NCI-H2196 treated with DMSO at 0.1 percent for 48 hours (cell line): ENCODE data around the gene PIAS4.

Experiments
- DNase-seq: peaks from one replicate; lab custom pipeline; 2025; ENCODE audit not compliant: unreplicated experiment; lab: John Stamatoyannopoulos, UW

PIAS4 gene

DNA sequence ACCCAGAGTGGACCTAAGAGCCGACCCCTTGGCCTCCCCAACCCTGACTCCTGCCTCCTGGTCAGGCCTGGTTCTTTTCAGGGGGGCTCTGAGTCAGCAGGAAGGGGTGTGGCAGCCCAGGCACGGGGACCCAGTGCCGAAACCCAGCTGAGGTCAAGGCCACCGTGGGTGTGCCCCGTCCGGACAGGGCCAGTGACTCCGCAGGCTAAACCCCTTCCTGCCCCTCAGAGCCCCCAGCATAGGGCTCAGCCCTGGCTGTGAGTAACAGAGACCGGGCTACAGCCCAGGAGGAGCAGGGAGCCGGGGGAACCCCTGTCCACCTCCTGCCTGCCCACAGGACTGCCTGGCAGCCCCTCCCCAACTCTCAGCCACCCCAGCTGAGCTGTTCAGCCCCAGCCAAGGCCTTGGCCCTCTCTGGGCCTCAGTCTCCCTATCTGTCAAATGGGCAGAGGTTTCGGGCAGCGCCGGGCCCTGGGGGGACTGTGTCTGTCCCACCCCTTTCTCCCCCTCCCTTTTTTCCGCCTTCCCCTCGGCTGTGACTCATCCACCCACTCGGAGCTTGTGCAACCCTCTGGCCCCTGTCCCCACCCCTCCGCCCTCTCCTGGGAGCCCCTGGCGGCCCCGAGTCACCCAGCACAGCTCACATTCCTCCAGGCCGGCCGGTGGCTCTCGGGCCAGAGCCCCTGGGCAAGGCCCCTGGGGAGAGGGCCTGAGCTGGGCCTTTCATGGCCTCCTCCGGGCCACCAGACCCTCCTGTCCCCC lies 50.6 kb downstream of the PIAS4 start:
- DNase-seq = no peak

DNA sequence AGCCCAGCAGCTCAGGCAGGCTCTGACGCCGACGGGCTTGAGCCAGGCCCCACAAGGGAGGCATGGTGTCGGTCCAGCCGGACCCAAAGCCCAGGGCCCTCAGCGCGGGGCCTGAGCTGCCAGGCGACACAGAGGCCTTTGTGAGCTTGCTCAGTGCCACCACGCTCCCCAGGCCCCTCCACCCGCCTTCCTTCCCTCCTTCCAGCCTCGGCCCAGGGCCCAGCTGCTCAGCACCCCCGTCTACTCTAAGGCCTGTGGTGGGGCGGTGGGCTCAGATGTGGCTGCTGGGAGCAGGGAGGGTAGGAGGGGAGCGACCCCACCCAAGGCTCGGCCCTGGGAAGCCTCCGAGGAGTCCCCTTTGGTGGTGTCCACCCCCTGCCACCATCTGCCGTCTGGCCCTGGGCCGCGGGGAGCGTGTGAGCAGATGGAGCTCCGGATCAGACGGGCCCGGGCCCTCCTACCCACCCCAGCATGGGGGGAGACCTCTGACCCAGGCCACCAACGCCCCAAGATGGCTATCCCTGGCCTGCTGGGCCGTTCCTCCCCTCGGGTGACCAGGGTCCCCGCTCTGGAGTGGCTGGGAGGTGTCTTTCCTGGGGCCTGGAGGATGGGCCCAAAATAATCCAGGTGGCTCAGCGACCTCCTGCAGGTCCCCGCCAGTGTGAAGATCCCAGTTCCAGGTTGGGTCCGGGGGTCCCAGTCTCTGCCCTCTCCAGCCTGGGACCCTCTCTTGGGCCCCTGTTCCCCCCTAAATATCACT lies 51.3 kb downstream of the PIAS4 start:
- no peak for DNase-seq

DNA sequence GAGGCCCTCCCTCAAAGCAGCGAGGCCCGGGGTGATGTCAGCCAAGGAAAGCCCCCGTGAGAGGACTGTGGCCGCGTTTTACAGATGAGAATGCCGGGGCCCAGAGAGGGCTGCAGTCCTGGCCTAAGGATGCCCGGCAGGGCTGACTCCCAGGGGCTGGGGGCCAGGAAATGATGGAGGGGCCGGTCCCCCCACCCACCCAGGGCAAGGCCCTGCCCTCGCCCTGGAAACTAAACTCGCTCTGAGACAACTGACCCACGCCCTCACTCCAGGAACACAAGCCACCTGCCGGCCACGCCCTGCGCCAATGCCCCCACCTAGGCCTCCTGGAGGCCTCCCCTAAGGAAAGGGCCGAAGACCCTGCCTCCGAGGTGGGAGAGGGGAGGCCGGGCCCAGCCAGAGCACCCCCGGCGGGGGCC lies 51.9 kb downstream of the PIAS4 start:
- no peak for DNase-seq

DNA sequence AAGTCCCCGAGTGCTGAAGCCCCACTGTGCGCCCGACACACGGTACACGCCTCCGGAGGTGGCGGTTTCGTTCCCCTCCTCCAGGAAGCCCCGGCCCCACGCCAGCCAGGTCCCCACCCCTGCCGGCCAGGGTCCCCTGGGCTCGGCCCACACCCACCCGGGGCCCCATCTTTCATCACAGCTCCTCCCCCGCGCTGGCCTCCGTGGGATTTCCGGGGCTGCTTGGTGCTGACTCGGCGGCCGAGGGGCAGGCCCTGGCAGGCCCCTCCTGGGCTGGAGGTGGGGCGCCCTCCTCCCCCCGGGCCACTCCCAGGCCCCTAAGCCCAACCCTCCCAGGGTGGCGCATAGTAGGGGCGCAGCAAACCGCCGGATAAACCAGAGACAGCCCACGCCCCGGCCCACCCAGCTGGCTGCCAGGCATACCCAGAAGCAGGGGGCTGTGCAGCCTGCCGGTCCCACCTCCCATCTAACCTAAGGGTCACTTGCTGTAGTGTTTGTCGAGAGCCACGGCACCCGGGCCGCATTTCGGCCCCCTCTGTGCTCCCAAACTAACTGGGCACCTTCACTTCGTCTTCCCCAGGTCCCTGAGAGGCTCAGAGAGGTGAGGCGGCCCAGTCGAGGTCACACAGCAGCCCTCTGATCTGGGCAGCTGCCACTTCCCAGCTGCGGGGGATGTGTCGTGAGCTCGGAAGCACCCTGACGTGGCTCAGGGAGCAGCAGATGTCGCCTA lies 52.5 kb downstream of the PIAS4 start:
- DNase-seq = no peak

DNA sequence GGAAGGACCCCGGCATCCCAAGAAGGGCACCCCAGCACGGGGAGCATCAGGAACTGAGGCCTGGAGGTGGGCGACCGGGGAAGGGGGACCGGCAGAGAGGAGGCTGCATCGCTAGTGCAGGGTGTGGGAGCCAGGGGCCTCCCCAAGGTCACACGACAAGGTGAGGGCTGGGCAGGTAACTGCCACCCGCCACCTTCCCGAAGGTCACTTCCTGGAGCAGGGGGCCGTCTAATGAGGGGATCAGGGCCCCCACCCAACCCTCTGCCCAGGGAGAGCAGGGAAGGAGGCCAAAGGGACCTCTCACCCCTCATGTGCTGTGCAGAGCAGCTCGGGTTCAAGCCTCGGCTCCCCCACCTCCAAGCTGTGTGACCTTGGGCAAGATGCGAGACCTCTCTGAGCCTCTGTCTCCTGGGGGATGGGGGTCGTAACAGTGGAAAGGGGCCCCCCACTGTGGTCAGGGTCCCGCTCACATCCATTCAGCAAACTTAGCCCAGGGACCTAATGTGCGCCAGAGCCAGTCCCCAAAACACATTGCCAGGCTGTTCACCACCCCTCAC lies 53.2 kb downstream of the PIAS4 start:
- DNase-seq = no peak

DNA sequence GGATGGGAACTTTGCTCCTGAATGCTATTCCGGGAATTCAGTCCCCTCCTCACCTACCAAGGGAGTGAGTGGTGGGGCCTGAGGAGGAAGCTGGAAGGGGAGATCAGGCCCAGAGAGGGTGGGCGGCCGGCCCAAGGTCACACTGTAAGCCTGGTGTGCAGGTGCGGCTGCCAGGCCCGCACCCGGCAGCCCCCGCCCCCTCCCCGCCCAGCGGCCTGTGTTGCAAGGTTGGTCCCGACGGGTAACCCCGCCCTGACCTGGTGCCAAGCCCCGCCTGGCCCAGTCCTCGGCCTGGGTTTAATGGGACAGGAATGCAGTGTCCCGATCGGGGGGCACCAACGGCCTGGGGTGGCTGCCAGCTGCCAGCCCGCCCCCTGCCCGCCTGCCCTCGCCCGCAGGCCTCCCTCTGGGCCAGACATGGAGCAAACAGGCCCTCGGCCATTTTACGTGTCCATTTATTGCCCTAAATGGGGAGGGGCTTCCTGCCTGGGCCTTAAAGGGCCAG lies 53.7 kb downstream of the PIAS4 start:
- no peak for DNase-seq

DNA sequence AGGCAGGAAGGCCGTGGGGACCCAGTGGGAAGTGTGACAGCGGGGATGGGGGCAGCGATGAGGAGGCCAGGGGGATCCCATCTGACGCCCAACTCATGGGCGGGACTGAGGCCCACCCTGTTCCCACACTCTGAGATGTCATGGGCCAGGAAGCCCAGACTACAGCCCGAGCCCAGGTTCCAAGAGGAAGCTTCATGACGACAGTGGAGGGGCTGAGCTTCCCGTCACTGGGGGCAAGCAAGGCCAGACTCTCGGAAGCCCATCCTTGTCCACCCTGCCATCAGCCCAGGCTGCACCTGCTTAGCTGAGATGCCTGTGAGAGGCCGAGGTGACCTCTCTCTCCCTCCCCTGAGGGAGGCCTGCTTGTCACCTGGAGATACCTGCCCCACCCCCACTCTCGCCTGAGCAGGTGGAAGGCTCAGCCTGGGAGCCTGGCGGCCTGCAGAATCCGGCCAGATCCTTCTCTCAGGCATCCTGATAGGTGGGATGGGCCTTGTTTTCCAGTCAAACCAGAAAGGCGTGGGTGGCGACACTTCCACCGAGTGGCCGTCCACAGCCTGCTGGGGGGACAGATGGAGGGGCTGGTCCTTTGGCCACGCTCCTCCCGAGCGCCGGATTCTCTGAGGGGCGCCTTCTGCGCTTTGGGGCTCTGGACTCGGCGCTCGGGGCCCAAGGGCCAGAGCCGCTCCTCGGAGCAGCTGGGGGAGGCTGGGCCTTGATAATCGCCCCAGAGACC lies 54.3 kb downstream of the PIAS4 start:
- DNase-seq = peak; percentile 82

DNA sequence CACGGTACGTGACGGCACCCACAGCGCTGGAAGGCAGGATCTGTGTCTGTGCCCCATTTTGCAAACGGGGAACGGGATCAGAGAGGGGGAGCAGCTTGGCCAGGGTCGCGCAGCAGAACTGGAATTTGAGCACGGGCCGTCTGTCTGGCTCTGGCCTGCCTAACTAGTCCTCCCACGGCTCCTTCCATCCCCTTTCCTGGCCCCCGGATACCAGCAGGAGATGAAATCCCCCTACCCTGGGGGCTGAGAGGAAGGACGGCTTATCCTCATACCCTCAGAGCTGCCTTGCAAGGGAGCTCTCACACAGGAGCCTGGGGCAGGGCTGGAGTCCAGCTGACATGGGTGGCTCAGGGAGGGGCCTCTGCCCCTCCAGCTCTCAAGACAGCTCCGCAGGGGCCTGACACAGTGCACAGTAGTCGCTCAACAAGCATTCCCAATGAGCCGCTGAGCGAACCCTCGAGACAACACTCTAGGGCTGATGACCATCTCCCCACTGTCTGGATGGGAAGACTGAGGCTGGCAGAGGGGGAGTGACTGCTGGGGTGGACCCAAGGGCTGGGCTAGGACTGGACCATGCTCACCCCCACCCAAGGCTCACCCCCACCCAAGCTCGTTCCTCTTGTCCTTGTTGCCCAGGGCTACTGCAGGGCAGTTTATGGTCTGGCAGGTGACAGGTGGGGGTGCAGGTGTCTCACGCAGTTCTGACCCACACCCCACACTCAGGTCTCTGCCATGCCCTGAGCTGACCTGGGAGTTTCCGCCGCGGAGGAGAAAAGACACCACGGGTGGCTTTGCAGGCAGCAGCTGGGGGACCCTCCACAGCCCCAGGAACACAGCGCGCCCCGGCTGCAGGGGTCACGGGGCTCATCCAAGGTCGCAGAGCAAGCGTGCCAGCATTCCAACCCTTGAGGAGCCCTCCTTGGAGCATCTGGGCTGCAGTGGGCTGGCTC lies 55.2 kb downstream of the PIAS4 start:
- DNase-seq = no peak

DNA sequence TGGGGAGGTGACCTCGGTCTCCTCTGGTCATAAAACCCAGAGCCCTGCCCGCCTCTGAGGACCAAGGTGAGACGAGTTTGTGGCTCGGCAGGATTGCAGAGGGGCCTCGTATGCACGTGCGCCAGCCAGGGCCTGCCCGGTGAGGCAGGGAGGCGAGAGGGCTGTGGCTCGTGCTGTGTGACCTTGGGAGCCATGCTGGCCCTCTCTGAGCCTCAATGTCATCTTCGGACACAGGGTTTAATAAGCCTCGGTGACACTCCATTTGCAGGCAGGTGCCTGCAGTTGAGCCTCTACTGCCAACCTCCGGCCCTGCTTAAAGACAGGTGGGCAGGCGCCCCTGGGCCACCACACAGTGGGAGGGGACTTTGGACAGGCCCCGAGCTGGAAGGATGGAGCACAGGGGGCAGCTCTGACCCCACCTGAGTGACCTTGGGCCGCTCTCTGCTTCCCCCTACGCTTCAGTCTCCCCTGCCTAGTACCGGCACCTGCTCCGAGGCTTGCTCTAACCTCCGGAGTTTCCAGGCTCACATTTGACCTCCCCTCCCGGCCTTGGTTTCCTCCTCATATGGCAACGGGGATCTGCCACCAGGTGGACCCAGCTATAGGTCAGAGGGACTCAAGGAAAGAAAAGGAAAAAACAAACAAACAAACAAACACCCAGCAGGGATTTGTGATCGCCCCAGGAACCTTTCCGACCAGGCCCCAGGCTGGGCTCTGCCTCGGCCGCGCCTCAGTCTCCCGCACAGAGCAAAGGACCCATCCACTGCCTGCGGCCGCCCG lies 56.0 kb downstream of the PIAS4 start:
- DNase-seq = no peak

DNA sequence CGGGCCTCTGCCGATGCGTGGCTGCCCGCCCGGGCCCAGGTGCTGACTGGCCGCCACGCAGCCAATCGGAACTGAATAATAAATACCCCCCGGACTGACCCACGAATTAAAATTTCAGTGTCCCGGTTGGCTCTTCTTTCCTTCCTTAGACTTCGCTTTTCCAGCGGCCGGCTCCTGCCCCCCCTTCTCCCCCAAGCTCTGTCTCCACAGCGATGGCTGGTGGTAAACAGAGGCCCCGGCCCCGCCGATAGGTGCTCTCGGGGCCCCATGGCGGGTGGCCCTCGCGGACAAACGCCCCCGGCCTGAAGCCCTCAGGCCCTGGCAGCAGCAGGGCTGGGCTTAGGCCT lies 56.6 kb downstream of the PIAS4 start:
- DNase-seq = no peak

DNA sequence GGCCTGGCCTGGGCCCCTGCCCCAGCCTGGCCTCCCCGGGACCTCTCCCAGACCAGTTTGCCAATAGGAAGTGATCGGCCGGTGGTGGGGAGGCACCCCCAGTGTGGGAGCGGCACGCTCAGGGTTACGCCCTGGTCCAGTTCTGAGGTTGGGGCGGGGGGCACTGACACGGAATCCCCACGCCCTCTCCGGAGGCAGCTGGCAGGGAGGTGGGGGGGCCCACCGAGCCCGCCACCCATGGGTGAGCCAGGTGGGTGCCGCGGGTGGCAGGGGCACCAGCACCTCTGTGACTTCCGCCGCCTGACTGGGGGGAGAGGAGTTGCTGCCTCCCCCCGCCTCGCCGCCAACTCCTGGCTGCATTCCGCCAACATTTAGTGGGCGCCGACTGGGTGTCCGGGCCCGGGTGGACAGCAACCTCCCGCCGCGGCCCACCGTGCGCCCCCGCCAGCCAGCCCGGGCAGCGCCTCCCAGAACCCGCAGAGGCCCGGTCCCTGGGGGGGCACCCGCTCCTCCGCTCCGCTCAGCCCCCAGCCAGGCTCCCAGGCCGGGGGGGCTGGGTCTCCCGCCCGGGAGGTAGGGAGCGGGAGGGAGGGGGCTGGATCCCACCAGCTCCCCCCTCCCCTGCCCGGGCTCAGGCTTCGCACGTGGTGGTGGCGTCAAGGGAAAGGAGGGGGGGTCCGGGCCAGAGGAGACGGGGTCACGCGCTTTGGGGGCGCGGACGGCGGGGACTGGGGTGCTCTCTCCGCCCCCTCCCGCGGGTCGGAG lies 57.1 kb downstream of the PIAS4 start:
- DNase-seq = no peak

DNA sequence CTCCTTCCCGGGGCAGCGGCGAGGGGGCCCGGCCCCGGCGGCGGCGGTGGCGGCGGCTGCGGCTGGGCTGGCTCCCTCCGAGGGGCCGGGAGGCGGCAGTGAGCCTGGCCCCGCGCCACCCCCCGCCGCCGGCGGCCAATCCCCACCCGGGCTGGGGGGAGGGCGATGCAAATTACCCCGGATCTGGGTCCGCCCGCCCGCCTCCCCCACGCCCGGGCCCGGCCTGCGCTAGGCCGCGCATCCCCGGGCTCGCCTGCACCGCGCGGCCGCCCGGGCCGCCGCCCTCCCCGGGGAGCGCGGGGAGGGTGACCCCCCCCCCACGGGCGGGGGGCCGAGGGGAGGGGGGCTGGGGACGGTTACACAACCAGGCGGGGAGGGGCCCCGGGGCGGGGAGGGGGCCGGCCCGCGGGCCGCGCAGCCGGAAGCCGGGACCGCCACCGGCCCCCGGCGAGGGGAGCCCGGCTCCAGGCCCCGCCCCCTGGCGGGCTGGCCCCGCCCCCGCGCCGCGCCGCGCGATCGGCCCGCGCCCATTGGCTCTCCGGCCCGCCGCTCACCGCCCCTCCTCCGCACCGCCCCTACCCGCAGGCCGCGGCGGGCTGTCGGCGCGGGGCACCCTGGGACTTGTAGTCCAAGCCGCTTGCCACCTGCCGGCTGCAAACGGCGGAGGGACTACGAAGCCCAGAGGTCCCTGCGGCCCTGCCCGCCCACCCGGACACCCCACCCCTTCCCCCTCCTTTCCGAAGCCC lies 58.1 kb downstream of the PIAS4 start:
- DNase-seq = peak; percentile 93

DNA sequence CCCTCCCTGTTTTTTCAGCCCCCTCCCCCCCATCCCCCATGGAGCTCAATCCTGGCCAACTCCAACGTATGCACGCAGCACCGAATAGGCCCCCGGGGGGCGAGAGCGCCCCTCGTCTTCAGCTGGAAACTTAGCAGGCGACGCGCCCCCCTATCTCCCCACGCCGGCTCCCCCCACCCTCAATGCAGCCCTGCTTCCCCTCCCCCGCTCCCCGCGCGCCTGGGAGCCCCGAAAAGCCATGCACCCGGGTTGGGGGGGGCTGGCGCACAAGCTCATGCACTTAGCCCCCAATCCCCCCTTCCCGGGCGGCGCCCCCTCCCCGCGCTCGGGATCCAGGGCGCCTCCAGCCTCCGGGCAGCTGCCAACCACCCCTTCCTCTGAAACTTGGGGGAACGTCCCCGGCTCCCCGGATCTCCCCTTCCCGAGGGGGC lies 58.7 kb downstream of the PIAS4 start:
- DNase-seq = no peak

DNA sequence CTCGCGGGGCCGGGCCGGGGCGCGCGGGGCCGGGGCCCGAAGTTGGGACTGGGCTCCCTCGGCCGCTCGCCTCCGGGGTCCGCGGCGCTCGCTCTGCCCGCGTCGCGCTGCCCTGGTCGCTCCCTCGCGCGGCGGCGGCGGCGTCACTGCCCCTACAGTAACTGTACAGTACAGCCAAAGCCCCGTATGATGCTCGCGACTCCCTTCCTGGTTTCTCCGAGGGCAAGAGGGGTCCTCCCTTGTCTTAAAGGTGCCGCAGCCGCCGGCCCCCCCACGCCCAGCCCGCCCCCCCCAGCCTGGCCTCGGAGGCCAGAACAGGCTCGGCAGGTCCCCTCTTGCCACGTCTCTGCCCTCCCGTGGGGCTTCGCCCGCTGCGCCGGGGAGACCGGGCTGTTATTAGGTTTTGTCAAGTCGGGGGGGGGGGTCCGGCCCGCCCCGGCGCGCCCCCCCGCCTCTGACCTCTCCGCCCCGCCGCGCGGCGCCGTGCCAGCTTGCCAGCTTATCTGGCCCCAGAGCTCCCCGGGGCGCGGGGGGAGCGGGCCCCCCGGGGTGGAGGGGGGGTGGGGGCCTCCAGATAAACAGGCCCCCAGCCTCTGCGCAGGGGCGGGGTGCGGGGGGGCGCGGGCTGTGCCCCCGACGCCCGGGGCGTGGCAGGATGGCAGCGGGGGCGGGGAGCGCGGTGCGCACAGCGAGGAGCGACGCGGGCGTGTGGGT lies 59.3 kb downstream of the PIAS4 start, which contains the start of gene ZBTB7A:
Gene ZBTB7A, minus strand, starts transcription at position 218 of the 714 bp plus-strand sequence. CDS start 11,667 bp downstream, outside the sequence.
- DNase-seq = no peak

DNA sequence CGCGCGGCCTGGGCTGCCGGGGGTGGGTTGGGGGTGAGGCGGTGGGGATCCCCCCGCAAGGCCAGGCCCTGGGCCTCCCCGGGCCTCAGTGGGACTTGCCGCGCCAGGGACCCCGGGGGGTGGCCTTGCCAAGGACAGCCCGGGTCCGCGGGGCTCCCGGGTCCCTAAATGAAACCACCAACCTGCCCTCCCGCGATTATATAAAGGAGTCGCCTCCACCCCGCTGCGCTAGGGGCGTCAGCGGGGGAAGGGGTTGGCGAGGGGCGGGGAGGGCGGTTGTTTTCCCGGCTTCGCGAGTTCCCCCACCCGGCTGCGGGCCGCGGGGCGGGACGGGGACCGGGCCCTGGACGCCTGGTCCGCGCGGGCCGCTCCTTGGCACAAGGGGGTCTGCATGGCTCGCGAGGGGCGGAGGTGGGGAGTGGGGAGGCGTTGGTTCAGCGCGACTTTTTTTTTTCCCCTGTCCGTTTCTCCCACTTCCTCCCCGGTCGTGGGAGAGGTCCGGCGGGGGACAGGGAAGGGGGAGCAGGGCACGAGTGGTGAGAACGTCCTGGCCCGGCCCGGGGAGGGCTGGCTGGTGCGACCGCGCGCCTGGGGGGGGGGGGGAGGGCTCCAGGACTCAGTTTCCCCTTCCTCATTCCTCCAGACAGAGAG lies 60.0 kb downstream of the PIAS4 start:
- no peak for DNase-seq
